B cell (primary cell): ENCODE data around the gene UBL3. TPM values are rescaled to one million over a fixed set of nuclear protein-coding genes. Genes with fewer than 3 reads are reported as not detected.

Source experiments
- ATAC-seq: fragments of 200-7000 bp; cut with Tn5 transposase; one replicate; pipeline ENCODE4 v1.10.0; 2021; ENCODE audit warnings: low read depth, mild to moderate bottlenecking, moderate number of reproducible peaks, moderate library complexity
- CTCF ChIA-PET: fragments of 350-600 bp; sonication (Branson Sonifier 250); formaldehyde crosslinking; loops from one replicate; lab custom pipeline; 2021; ENCODE audit warnings: antibody characterized with exemption, inconsistent platforms; lab: Charles Lee
- POLR2A ChIA-PET: fragments of 350-600 bp; sonication (Branson Sonifier 250); formaldehyde crosslinking; loops from one replicate; lab custom pipeline; 2021; ENCODE audit warnings: antibody characterized with exemption; lab: Charles Lee
- DNase-seq: peaks from one replicate; pipeline ENCODE4 v3.0.0; 2013
- H2AFZ ChIP-seq: 2 replicates; pipeline ENCODE4 v1.6.1; 2012; ENCODE audit warnings: mild to moderate bottlenecking, low read depth, low read length; ENCODE audit not compliant: insufficient read depth, poor library complexity, severe bottlenecking
- H3K27ac ChIP-seq, 2 donors: 1 replicate in 1 of 2; 2 replicates in 1 of 2; pipeline ENCODE4 v1.5.1; 2012 to 2013; ENCODE audit warnings: low read length in 2 of 2, mild to moderate bottlenecking in 2 of 2, moderate library complexity in 1 of 2
- H3K27me3 ChIP-seq, 4 experiments: fragments of 200-600 bp in 1 of 4; sonication (generic) in 1 of 4; replicated peaks in 1 of 4; 1 replicate in 2 of 4; 2 replicates in 2 of 4; pipeline versions ENCODE4 v1.6.1 to v1.7.0; 2013 to 2016; ENCODE audit warnings: low read length in 3 of 4, mild to moderate bottlenecking in 2 of 4, mixed read lengths in 1 of 4, moderate library complexity in 1 of 4; ENCODE audit not compliant: insufficient read depth in 4 of 4, control insufficient read depth in 3 of 4; ENCODE audit errors: control extremely low read depth in 1 of 4
- H3K36me3 ChIP-seq, 2 experiments: replicated peaks in 1 of 2; 1 replicate in 1 of 2; 2 replicates in 1 of 2; pipeline versions ENCODE4 v1.6.1 to v1.7.1; 2013; ENCODE audit warnings: low read length in 1 of 2; ENCODE audit not compliant: insufficient read depth in 2 of 2, control insufficient read depth in 1 of 2; ENCODE audit errors: control extremely low read depth in 1 of 2, extremely low read depth in 1 of 2
- H3K4me1 ChIP-seq, 2 donors: fragments of 200-600 bp in 1 of 2; sonication (generic) in 1 of 2; 1 replicate in 1 of 2; 2 replicates in 1 of 2; pipeline versions ENCODE4 v1.5.1 to v1.6.1; 2013 to 2017; ENCODE audit warnings: low read length in 2 of 2; ENCODE audit not compliant: control insufficient read depth in 2 of 2, insufficient read depth in 2 of 2
- H3K4me2 ChIP-seq: replicated peaks from 2 replicates; pipeline ENCODE3; 2012; ENCODE audit warnings: mild to moderate bottlenecking, low read depth, low read length; ENCODE audit not compliant: poor library complexity, severe bottlenecking
- H3K4me3 ChIP-seq, 5 experiments: fragments of 200-600 bp in 1 of 5; sonication (generic) in 1 of 5; 1 replicate in 3 of 5; 2 replicates in 2 of 5; pipeline versions ENCODE4 v1.5.1 to v1.7.0; 2011 to 2016; ENCODE audit warnings: low read length in 4 of 5, mild to moderate bottlenecking in 4 of 5, low read depth in 2 of 5, control low read depth in 1 of 5, moderate library complexity in 1 of 5; ENCODE audit not compliant: insufficient read depth in 1 of 5; ENCODE audit errors: control extremely low read depth in 1 of 5, extremely low read depth in 1 of 5
- H3K79me2 ChIP-seq: fragments of 200-600 bp; sonication (generic); one replicate; pipeline ENCODE4 v1.6.0; 2016; ENCODE audit warnings: low read length; ENCODE audit not compliant: control insufficient read depth, insufficient read depth
- H3K9ac ChIP-seq: fragments of 200-600 bp; sonication (generic); 2 replicates; pipeline ENCODE4 v1.6.1; 2017; ENCODE audit warnings: mild to moderate bottlenecking, low read length, moderate library complexity
- H3K9me3 ChIP-seq, 3 donors: one replicate each; pipeline versions ENCODE4 v1.6.1 to v1.7.1; 2013; ENCODE audit warnings: low read length in 2 of 3; ENCODE audit not compliant: control insufficient read depth in 2 of 3, insufficient read depth in 1 of 3; ENCODE audit errors: control extremely low read depth in 1 of 3
- H4K20me1 ChIP-seq: 2 replicates; pipeline ENCODE4 v1.6.0; 2012; ENCODE audit warnings: mild to moderate bottlenecking, low read length; ENCODE audit not compliant: insufficient read depth, control insufficient read depth, poor library complexity, severe bottlenecking
- H3K27ac Mint-ChIP-seq: one replicate; pipeline ENCODE4 v1.8.0; 2021; ENCODE audit warnings: mixed read lengths
- H3K27me3 Mint-ChIP-seq: one replicate; pipeline ENCODE4 v1.8.0; 2021; ENCODE audit warnings: mixed read lengths
- H3K4me1 Mint-ChIP-seq: one replicate; pipeline ENCODE4 v1.8.0; 2021; ENCODE audit warnings: mixed read lengths
- H3K4me3 Mint-ChIP-seq: one replicate; pipeline ENCODE4 v1.8.0; 2021; ENCODE audit warnings: mixed read lengths
- H3K9me3 Mint-ChIP-seq: one replicate; pipeline ENCODE4 v1.8.0; 2022; ENCODE audit warnings: mixed read lengths; ENCODE audit not compliant: insufficient read depth
- EZH2 ChIP-seq: IDR thresholded peaks from 2 replicates; pipeline ENCODE4 v1.6.1; 2012; ENCODE audit warnings: borderline replicate concordance, low read depth, mild to moderate bottlenecking, moderate library complexity, low read length; ENCODE audit not compliant: insufficient read depth, poor library complexity, severe bottlenecking
- WGBS: methylation state at CpG from one replicate; pipeline ENCODE4 v1.1.5; 2013; ENCODE audit warnings: missing lambda C conversion rate; ENCODE audit not compliant: insufficient coverage; 5-methylcytosine and 5-hydroxymethylcytosine counted together
- intact Hi-C: fragments of 100-400 bp; cut with micrococcal nuclease; formaldehyde crosslinking; loops from one replicate; pipeline ENCODE4 v1.10.0; 2022
- polyA plus RNA-seq: library from polyadenylated mRNA; depleted of rRNA; stranded (reverse); fragments of >200 nt; gene quantifications from 2 replicates; pipeline ENCODE4 v1.2.3, GENCODE V29; 2012
- total RNA-seq, 2 donors: library from RNA; stranded (reverse); fragments of 120-200 nt in 1 of 2; gene quantifications; 1 replicate in 1 of 2; 2 replicates in 1 of 2; pipeline versions ENCODE4 v1.2.3 to v1.2.4, GENCODE V29; 2013 to 2022
- TF ChIP-seq, protein P1 (sequence below): fragments of 200-600 bp; IDR thresholded peaks from one replicate; pipeline ENCODE4 v1.8.0; 2022; ENCODE audit warnings: antibody characterized with exemption, mild to moderate bottlenecking

UBL3 gene
- total and polyA plus RNA-seq, 2 donors (not counting 1 experiment from before 2014, with no cell fraction given) = 7.3 to 27.9 TPM

DNA sequence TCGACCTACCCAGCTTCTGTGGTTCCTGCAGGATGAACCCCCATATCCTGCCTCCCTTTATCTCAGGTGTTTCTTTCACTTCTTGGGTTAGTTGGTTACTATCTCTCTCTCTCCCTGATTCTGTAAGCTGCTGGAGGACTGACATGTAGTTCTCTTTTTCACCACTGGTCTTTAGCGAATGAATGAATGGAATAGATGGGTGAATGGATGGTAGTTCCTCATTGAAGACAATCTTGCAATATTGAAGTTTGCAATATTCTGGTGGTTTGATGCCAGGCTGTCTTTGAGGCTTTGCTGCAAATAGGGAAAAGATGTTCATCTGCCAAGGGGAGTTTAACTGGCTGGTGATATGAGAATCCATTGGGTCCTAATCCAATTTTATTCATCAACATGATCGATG is 120.2 kb downstream of the UBL3 start:
- Histone ChIP-seq H4K20me1 (no peaks in the 10 kb centered on the region), H3K4me3 (no peak overlapping the region), H3K9ac (no peak overlapping the region), H3K79me2 (no peaks in the 10 kb centered on the region), H3K36me3 (no peaks in the 10 kb centered on the region), H3K9me3 (peaks cover 0 to 2% (median 0%) of the 10 kb centered on the region in 3 donors), H2AFZ (no peak overlapping the region), H3K4me2 (no peak overlapping the region), H3K4me1 (no peaks in the 10 kb centered on the region), H3K27ac (no peak overlapping the region), H3K27me3 (peaks cover 0 to 33% (median 6%) of the 10 kb centered on the region in 4 experiments)
- peaks cover 61% of the 10 kb centered on the region for H3K27me3 Mint-ChIP-seq
- TF ChIP-seq EZH2 = no peak
- TF ChIP-seq, protein P1, sequence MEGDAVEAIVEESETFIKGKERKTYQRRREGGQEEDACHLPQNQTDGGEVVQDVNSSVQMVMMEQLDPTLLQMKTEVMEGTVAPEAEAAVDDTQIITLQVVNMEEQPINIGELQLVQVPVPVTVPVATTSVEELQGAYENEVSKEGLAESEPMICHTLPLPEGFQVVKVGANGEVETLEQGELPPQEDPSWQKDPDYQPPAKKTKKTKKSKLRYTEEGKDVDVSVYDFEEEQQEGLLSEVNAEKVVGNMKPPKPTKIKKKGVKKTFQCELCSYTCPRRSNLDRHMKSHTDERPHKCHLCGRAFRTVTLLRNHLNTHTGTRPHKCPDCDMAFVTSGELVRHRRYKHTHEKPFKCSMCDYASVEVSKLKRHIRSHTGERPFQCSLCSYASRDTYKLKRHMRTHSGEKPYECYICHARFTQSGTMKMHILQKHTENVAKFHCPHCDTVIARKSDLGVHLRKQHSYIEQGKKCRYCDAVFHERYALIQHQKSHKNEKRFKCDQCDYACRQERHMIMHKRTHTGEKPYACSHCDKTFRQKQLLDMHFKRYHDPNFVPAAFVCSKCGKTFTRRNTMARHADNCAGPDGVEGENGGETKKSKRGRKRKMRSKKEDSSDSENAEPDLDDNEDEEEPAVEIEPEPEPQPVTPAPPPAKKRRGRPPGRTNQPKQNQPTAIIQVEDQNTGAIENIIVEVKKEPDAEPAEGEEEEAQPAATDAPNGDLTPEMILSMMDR = no peak
- H3K4me1 Mint-ChIP-seq = no peaks in the 10 kb centered on the region
- 31% methylated on average over 2 of the region's 3 CpGs for WGBS
- H3K9me3 Mint-ChIP-seq = peaks cover 5% of the 10 kb centered on the region
- ATAC-seq (no peak), DNase-seq (no peak)
- H3K4me3 Mint-ChIP-seq = no peak overlapping the region
- ChIA-PET CTCF (no interaction called here), POLR2A (no interaction called here)
- H3K27ac Mint-ChIP-seq = no peak overlapping the region
- intact Hi-C loops = no loop called here

DNA sequence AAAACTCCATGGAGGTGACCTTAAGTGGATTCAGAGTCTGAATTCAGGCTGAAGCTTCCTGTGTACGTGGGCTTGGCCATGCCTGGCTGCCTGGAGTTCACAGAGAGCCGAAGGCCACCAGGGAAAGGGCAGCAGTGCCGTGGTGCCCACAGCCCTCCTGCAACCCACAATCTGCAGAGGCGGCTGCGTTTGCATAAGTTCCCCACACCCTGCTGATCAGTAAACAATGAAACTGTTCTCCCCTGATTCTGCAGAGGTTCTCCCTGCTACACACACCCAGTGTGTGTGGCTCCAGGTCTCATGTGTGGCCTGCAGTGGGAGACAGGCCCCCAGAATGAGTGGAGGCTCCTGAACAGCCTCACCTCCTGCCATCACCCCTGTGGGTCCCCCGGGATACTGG is 128.0 kb downstream of the UBL3 start:
- Histone ChIP-seq H4K20me1 (no peaks in the 10 kb centered on the region), H3K36me3 (no peaks in the 10 kb centered on the region), H3K4me3 (no peak overlapping the region), H3K27me3 (no peaks in the 10 kb centered on the region), H3K4me1 (no peaks in the 10 kb centered on the region), H2AFZ (no peak overlapping the region), H3K4me2 (no peak overlapping the region), H3K79me2 (no peaks in the 10 kb centered on the region), H3K9ac (no peak overlapping the region), H3K27ac (no peak overlapping the region), H3K9me3 (peaks cover 0 to 2% (median 0%) of the 10 kb centered on the region in 3 donors)
- no peaks in the 10 kb centered on the region for H3K4me1 Mint-ChIP-seq
- ChIA-PET POLR2A (no interaction called here), CTCF (no interaction called here)
- peaks cover 5% of the 10 kb centered on the region for H3K9me3 Mint-ChIP-seq
- DNase-seq (no peak), ATAC-seq (no peak)
- 74% methylated on average over 5 of the region's 6 CpGs for WGBS
- intact Hi-C loops = no loop called here
- no peak overlapping the region for H3K27ac Mint-ChIP-seq
- H3K27me3 Mint-ChIP-seq = peaks cover 16% of the 10 kb centered on the region
- TF ChIP-seq, protein P1 = no peak
- no peak for TF ChIP-seq EZH2
- no peak overlapping the region for H3K4me3 Mint-ChIP-seq
